Non-pigmented ciliary epithelial cell (primary cell): ENCODE results near the gene ZBTB33.

Experiments
- DNase-seq: peaks from one replicate; pipeline ENCODE4 v3.0.0-alpha.2; 2010; ENCODE audit warnings: low read depth

Gene ZBTB33

DNA sequence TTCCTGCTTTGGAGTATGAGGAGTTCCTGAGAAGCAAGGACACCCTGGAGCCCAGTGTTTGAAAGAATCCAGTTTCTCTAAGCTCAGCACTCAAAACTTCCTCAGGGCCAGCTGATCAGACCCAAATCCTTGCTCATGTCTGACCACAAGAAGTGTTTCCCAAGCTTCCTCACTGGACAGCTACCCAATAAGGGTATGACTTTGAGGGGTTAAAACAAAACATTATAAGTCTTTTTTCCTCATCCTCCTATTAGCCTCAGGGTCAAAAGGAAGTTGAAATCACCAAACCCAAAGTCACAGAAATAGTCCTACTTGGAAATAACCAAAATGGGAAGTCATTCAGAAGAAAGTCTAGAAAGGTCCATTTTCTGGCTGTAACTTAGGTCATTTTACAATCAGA is 13.7 kb downstream of the ZBTB33 start:
- no peak for DNase-seq

DNA sequence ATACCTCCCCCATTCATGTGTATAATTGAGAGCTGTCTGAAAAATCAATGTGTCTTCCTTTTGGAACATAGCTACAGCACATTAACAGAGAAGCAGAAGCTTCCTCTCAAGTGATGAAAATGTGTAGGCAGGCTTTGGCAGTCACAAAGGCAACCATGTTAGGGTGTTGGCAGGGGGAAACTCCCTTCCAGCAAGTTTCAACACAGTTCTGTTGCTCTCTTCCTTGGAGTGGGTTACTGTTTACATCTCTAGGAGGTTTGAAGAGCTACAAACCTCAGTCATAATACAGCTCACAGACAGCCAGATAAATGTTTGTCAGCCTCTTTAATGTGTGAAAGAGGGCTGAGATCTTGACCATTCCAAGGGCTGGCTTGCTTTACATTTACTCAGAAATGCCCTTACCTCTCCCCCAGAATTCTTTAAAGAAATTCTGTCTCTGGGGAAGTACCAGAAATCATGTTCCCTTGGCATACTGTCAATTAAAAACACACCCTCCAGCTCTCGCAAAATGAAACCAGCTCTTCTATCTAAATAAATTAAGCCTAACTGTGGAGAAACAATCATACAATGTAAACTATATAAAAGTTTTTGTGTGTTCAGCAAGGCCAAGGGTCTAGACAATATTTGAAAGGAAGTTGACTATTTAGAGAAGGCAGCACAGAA is 18.9 kb downstream of the ZBTB33 start:
- DNase-seq: no peak

- DNase-seq: no peak
These were observed 20.0 kb downstream of the ZBTB33 start for GRCh38 chrX:120270567-120270966.

DNA sequence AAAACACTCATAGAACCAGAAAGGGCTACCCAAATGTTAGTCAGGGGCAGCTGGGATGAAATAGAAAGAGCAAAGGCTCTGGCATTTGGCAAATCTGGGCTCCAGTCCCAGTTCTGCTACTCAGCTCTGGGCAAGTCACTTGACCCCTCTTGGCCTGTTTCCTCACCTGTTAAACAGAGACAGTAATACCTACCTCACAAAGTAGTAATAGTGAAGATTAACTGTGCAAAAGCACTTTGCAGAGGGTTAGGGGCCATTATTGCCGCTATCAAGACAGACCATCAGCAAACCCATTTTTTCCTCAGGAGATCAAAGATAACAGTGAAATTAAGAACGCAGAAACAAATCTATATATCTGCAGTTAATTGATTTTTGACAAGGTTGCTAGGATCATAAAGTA is 20.6 kb downstream of the ZBTB33 start:
- DNase-seq: no peak

DNA sequence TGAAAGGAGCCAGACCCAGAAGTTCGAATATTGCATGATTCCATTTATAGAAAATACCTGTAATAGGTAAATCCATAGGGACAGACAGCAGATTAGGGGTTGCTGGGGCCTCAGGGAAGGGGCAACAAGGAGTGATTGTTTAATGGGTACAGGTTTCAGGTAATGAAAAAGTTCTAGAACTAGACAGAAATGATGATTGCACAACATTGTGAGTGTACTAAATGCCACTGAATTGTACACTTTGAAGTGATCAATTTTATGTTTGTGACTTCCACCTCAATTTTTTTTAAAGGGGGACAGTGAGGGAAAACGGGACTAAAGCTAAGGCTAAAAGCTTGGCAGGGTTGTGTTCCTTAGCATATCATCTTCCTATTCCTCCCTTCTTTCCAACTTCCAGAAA is 23.5 kb downstream of the ZBTB33 start:
- DNase-seq: no peak

- no peak for DNase-seq
These were observed 24.3 kb downstream of the ZBTB33 start for GRCh38 chrX:120274958-120275357.

- DNase-seq: no peak
These were observed 30.5 kb downstream of the ZBTB33 start for GRCh38 chrX:120281021-120281624.

- no peak for DNase-seq
These were observed 31.1 kb downstream of the ZBTB33 start for GRCh38 chrX:120281761-120282160.

DNA sequence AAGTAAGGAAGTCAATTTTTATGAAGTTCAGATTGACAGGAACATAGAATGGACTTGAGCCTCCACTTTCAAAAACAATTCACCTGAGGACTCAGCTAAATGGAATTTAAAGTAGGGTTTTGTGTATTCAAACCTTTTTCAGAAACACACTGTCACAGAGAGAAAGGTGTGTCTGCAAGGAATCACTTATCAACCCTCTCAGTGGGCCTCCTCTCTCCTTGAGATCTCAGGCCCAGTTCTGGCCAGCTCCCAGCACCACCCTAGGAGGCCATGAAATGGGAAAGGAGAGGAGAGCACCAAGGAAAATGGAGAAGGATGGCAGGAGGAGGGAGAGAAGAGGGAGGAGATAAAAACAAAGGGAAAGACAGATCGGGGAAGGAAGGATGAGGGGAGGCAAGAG is 32.1 kb downstream of the ZBTB33 start:
- no peak for DNase-seq

DNA sequence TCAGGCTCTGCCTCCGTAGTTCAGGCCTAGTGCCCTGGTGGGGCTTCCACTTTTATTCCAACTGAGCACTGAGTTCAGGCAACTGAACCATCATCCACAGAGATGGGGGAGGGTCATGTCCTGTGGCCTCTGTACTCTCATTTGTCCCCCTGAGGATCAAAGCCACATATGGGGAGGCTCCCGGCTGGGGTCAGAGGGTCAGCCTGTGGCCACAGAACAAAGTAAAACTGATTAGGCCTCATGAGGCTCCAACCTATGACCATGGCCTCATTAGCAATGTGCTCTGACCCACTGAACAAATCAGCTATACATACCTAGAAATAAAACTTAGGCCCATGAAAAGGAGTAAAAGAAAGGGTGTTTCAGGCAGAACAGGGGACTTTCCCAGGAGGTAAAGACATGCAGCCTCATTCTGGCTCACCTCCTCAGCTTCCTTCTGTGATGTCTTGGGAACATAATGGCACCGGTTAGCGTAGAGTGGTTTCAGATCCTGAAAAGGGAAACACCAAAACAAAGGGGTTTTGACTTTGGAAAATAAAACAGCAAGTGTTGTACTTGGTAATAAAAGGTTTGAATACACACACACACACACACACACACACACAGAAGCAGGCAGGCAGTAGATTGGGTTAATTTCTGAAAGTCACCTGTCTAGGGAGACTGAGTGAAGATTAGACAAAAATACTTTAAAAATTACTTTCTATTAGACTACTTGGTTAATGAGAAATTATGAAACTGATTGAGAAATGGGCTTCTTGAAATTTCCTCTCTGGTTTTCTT is 36.3 kb downstream of the ZBTB33 start:
- no peak for DNase-seq

GRCh38 chrX:120287513-120288112 is 37.0 kb downstream of the ZBTB33 start:
- DNase-seq: no peak

- DNase-seq: no peak
These were observed 39.5 kb downstream of the ZBTB33 start for GRCh38 chrX:120290107-120290506.

DNA sequence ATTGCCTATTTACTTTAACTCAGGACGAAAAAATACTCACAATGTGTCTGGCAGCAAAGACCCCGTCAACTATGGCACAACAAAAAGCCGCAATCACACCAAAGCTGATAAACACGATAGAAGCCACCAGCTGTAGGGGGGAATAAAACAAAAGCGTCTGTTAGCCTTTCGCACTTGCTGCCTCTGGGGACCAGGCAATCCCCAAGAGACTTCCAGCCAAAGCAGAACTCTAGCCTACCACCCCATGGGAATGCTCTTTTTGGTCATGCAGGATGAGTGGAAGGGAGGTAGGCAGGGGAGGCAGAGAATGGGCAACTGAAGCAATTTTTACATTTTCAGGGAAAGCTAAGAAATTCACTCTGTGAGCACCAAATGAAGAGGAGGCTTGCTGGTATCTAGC is 40.6 kb downstream of the ZBTB33 start:
- no peak for DNase-seq

- DNase-seq: no peak
These were observed 42.4 kb downstream of the ZBTB33 start for GRCh38 chrX:120293015-120293414.

- DNase-seq: no peak
These were observed 44.0 kb downstream of the ZBTB33 start for GRCh38 chrX:120294651-120295050.

DNA sequence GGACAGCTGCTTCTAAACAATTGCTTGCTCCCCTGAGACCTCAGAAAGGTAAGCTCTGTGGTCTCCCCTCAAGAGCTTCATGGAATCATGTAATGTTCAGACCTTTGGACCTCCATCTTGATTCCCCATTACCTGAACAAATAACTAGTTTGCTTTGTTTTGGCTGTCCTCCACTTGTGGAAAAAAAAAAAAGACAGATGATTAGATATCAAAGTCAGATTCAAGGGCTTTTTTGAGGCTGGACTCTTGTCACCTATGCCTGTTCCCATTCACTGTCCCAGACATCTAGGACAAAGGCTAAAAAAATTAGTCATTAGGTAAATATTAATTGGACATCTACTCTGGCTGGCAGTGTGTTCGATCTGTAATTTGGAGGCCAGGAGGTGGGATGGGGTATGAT is 47.3 kb downstream of the ZBTB33 start:
- no peak for DNase-seq

GRCh38 chrX:120299928-120300327 is 49.3 kb downstream of the ZBTB33 start:
- no peak for DNase-seq

GRCh38 chrX:120301497-120301896 is 50.9 kb downstream of the ZBTB33 start:
- DNase-seq: no peak

- no peak for DNase-seq
These were observed 51.3 kb downstream of the ZBTB33 start for GRCh38 chrX:120301960-120302359.

DNA sequence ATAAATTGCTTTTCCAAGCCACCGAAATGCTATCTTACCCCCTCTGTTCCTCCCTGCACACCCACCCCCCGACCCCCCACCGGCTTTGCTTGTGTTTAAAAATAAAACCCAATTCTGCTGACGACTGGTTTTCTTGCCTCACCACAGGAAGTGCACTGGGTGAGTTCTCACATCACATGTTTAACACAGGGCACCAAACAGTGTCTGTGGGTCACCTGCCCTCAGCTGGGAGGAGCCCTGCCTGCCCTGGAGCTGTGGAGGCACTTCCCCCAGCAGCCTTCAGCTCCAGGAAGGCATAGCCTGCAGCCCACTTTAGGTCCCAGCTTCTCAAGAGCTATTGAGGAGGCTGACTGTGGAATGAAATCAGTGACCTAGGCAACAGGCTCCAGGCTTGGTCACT is 51.8 kb downstream of the ZBTB33 start:
- DNase-seq: no peak

GRCh38 chrX:120304256-120304655 is 53.6 kb downstream of the ZBTB33 start:
- no peak for DNase-seq

- DNase-seq: no peak
These were observed 55.0 kb downstream of the ZBTB33 start for GRCh38 chrX:120305531-120306141.

- DNase-seq: no peak
These were observed 56.0 kb downstream of the ZBTB33 start for GRCh38 chrX:120306630-120307029.
